ENCODE data around the gene SKA3. TPM values are rescaled to one million over a fixed set of nuclear protein-coding genes. Genes with fewer than 3 reads are reported as not detected.
"Not testable (repeated sequence)": the region's sequence is repeated elsewhere in the genome, so short reads cannot be mapped to it uniquely, and the experiment has no call there.

Gene SKA3
- total RNA-seq, 1 experiment from 2014 or later, result 61.8 TPM

DNA sequence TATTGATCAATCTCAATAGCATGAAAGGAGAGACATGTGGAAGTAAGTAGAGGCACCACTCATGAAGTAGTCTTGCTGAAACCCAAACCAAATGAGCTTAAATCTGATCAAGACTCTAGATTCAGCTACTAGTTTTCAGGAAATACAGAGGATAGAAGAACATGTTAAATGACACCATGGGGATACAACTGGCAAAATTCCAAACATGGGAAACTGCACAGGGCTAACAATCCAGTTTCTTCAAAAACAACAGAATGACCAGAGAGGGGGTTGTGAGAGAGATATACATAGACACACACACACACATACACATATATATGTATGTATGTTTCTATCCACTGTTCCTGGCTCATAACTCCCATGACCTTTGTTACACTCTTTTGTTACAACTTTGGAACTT is 44.9 kb upstream of the SKA3 start:
- H3K4me3 Mint-ChIP-seq, result no peak overlapping the region
- Histone ChIP-seq H2BK5ac (ENCODE audit: insufficient read length, low read length) (no peak overlapping the region), H4K5ac (ENCODE audit: insufficient read length, low read depth, low read length) (no peak overlapping the region), H3K23me2 (ENCODE audit: insufficient read length, low read depth, low read length, poor library complexity, severe bottlenecking) (no peaks in the 10 kb centered on the region), H2AK5ac (ENCODE audit: insufficient read length, low read length) (no peak overlapping the region), H2AFZ (ENCODE audit: low read length) (no peak overlapping the region), H3K23ac (ENCODE audit: insufficient read length, low read depth, low read length) (no peak overlapping the region), H3K9me3 (ENCODE audit: control insufficient read depth, low read depth, low read length) (no peaks in the 10 kb centered on the region), H3K14ac (ENCODE audit: insufficient read depth, low read length) (no peak overlapping the region), H3K27me3 (ENCODE audit: insufficient read depth, low read length) (no peaks in the 10 kb centered on the region), H3K27ac (ENCODE audit: insufficient read length, low read depth, low read length) (no peak overlapping the region), H4K91ac (ENCODE audit: insufficient read length, low read depth, low read length) (no peak overlapping the region), H2BK20ac (ENCODE audit: low read depth, low read length, poor library complexity, severe bottlenecking) (no peak overlapping the region), H3K4ac (ENCODE audit: low read depth, low read length) (no peak overlapping the region), H3K79me2 (ENCODE audit: insufficient read depth, low read length) (no peaks in the 10 kb centered on the region), H3K4me2 (ENCODE audit: insufficient read depth, insufficient read length, low read length) (no peak overlapping the region), H2BK12ac (ENCODE audit: insufficient read length, low read depth, low read length) (no peak overlapping the region), H3K4me1 (ENCODE audit: insufficient read depth, low read length) (no peaks in the 10 kb centered on the region), H3T11ph (ENCODE audit: low read length) (no peak overlapping the region), H3K9ac (ENCODE audit: extremely low read depth, insufficient read length, low read length) (no peak overlapping the region), H3K56ac (ENCODE audit: insufficient read length, low read depth, low read length) (no peak overlapping the region), H3K79me1 (ENCODE audit: insufficient read depth, low read depth, low read length, poor library complexity, severe bottlenecking) (no peaks in the 10 kb centered on the region), H2BK15ac (ENCODE audit: low read depth, low read length) (no peak overlapping the region), H2BK120ac (ENCODE audit: low read depth, low read length, poor library complexity, severe bottlenecking) (no peak overlapping the region), H3K18ac (ENCODE audit: insufficient read length, low read depth, low read length) (no peak overlapping the region), H4K20me1 (ENCODE audit: control insufficient read depth, insufficient read depth, insufficient read length) (no peaks in the 10 kb centered on the region), H4K8ac (replicated peaks; ENCODE audit: insufficient read length, low read depth, low read length) (no peak overlapping the region)
- H3K36me3 Mint-ChIP-seq (ENCODE audit: insufficient read depth in 1 of 3, low read depth in 3 of 3), result peaks cover 0 to 12% (median 3%) of the 10 kb centered on the region in 3 experiments; a peak in 4 of 7 replicates
- H3K27me3 Mint-ChIP-seq (ENCODE audit: low read depth), result no peaks in the 10 kb centered on the region; the same call in 1 of the 2 replicates
- H3K9me3 Mint-ChIP-seq, result peaks cover 12 to 14% of the 10 kb centered on the region in 2 experiments
- no peak for DNase-seq
- TF ChIP-seq, protein P1, sequence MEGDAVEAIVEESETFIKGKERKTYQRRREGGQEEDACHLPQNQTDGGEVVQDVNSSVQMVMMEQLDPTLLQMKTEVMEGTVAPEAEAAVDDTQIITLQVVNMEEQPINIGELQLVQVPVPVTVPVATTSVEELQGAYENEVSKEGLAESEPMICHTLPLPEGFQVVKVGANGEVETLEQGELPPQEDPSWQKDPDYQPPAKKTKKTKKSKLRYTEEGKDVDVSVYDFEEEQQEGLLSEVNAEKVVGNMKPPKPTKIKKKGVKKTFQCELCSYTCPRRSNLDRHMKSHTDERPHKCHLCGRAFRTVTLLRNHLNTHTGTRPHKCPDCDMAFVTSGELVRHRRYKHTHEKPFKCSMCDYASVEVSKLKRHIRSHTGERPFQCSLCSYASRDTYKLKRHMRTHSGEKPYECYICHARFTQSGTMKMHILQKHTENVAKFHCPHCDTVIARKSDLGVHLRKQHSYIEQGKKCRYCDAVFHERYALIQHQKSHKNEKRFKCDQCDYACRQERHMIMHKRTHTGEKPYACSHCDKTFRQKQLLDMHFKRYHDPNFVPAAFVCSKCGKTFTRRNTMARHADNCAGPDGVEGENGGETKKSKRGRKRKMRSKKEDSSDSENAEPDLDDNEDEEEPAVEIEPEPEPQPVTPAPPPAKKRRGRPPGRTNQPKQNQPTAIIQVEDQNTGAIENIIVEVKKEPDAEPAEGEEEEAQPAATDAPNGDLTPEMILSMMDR (conservative IDR thresholded peaks at IDR 0.05), result no peak
- no peaks in the 10 kb centered on the region; a peak in 1 of 4 replicates for H3K4me1 Mint-ChIP-seq
- H3K27ac Mint-ChIP-seq, result no peak overlapping the region

DNA sequence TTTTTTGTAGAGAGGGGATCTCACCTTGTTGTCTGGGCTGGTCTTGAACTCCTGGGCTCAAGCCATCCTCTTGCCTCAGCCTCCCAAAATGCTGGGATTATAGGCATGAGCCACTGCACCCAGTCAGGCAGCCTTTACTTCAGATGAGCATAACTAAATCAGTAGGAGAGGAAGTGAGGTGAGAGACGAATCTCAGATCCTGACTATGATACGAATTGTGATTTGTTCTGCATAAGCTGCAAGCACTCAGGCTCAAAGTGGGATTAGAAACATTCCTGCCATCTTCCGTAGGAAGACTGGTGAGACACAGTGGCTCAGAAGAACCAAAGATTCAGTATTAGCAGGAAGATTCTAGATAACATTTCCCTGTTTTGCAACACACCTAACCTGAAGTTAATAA is 43.4 kb upstream of the SKA3 start:
- not testable (repeated sequence) for H3K27me3 Mint-ChIP-seq (ENCODE audit: low read depth); H3K27ac ChIP-seq (ENCODE audit: insufficient read length, low read depth, low read length); H3T11ph ChIP-seq (ENCODE audit: low read length); H3K56ac ChIP-seq (ENCODE audit: insufficient read length, low read depth, low read length); H3K23ac ChIP-seq (ENCODE audit: insufficient read length, low read depth, low read length); H2AK5ac ChIP-seq (ENCODE audit: insufficient read length, low read length); H3K27me3 ChIP-seq (ENCODE audit: insufficient read depth, low read length); H3K23me2 ChIP-seq (ENCODE audit: insufficient read length, low read depth, low read length, poor library complexity, severe bottlenecking); H3K4me3 Mint-ChIP-seq; DNase-seq; H3K4me1 Mint-ChIP-seq; H2AFZ ChIP-seq (ENCODE audit: low read length); H2BK5ac ChIP-seq (ENCODE audit: insufficient read length, low read length); H4K20me1 ChIP-seq (ENCODE audit: control insufficient read depth, insufficient read depth, insufficient read length); H3K9me3 ChIP-seq (ENCODE audit: control insufficient read depth, low read depth, low read length); H3K9ac ChIP-seq (ENCODE audit: extremely low read depth, insufficient read length, low read length); H3K27ac Mint-ChIP-seq; H3K79me1 ChIP-seq (ENCODE audit: insufficient read depth, low read depth, low read length, poor library complexity, severe bottlenecking); H3K18ac ChIP-seq (ENCODE audit: insufficient read length, low read depth, low read length); H3K14ac ChIP-seq (ENCODE audit: insufficient read depth, low read length); H3K79me2 ChIP-seq (ENCODE audit: insufficient read depth, low read length); H3K4me2 ChIP-seq (ENCODE audit: insufficient read depth, insufficient read length, low read length); H2BK12ac ChIP-seq (ENCODE audit: insufficient read length, low read depth, low read length); H4K8ac ChIP-seq (replicated peaks; ENCODE audit: insufficient read length, low read depth, low read length); H2BK120ac ChIP-seq (ENCODE audit: low read depth, low read length, poor library complexity, severe bottlenecking); H4K5ac ChIP-seq (ENCODE audit: insufficient read length, low read depth, low read length); H3K4me1 ChIP-seq (ENCODE audit: insufficient read depth, low read length); H2BK15ac ChIP-seq (ENCODE audit: low read depth, low read length); H2BK20ac ChIP-seq (ENCODE audit: low read depth, low read length, poor library complexity, severe bottlenecking); H4K91ac ChIP-seq (ENCODE audit: insufficient read length, low read depth, low read length); H3K4ac ChIP-seq (ENCODE audit: low read depth, low read length)
- peaks cover 12 to 17% of the 10 kb centered on the region in 2 experiments for H3K9me3 Mint-ChIP-seq
- H3K36me3 Mint-ChIP-seq (ENCODE audit: insufficient read depth in 1 of 3, low read depth in 3 of 3), result peaks cover 0 to 12% (median 3%) of the 10 kb centered on the region in 3 experiments; a peak in 4 of 7 replicates
- no CpG with 5 or more reads among the region's 3 CpGs for WGBS (ENCODE audit: extremely low coverage, insufficient read length, low lambda C conversion rate)
